LNCaP clone FGC (cell line): ENCODE results near the gene DUSP3.

ENCODE experiments used
- DNase-seq: peaks from one replicate; pipeline ENCODE4 v3.0.0-alpha.2; 2011; ENCODE audit warnings: low read depth
- H3K4me3 ChIP-seq: 2 replicates; pipeline ENCODE4 v1.5.1; 2011; ENCODE audit warnings: mild to moderate bottlenecking, low read depth, low read length, control low read depth
- TF ChIP-seq, protein P1 (sequence below): IDR thresholded peaks from 2 replicates; pipeline ENCODE4 v1.5.1; 2012; ENCODE audit warnings: mild to moderate bottlenecking; ENCODE audit not compliant: control insufficient read depth, insufficient read depth; ENCODE audit errors: extremely low read depth

DUSP3 gene

DNA sequence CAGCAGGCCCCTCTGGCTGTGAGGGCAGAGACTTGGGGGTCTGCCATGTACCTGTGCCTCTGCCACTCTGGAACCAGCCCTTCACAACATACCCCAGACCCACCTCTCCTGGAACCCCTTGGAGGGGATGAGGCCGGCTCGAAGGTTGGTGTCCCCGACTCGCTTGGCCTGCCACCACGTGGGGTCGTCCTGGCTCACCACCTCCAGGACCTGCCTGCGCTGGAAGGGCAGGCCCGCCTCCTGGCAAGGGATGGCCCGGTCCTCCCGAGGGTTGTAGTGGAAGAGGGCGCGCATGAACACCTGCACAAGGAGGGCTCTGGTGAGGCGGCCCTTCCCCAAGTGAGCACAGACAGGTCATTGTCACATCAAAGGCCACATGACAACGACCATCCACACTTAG, 42.0 kb upstream of the DUSP3 start:
- no peak overlapping the region for H3K4me3 ChIP-seq
- TF ChIP-seq, protein P1, sequence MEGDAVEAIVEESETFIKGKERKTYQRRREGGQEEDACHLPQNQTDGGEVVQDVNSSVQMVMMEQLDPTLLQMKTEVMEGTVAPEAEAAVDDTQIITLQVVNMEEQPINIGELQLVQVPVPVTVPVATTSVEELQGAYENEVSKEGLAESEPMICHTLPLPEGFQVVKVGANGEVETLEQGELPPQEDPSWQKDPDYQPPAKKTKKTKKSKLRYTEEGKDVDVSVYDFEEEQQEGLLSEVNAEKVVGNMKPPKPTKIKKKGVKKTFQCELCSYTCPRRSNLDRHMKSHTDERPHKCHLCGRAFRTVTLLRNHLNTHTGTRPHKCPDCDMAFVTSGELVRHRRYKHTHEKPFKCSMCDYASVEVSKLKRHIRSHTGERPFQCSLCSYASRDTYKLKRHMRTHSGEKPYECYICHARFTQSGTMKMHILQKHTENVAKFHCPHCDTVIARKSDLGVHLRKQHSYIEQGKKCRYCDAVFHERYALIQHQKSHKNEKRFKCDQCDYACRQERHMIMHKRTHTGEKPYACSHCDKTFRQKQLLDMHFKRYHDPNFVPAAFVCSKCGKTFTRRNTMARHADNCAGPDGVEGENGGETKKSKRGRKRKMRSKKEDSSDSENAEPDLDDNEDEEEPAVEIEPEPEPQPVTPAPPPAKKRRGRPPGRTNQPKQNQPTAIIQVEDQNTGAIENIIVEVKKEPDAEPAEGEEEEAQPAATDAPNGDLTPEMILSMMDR, result no peak
- no peak for DNase-seq

GRCh38 chr17:43818966-43819365, 40.2 kb upstream of the DUSP3 start:
- no peak for DNase-seq
- TF ChIP-seq, protein P1, result no peak
- no peak overlapping the region for H3K4me3 ChIP-seq

DNA sequence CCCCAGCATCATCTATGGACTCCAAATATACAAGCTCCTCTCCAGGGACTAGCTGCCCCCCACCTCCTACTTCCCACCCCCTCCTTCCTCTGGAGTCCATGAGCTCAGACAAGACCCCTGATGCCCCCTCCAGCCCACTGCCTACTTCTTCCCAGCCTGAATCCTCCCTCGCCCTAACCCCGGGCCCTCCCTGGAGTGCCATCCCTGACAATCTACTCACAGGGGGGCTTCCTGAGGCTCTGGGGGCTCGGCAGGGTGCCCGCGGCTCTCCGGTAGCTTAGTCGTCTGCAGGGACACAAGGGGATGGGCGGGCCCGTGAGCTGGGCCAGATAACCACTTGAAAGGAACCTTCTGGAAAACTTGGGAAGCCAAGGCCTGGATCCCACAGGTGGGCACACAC, 39.0 kb upstream of the DUSP3 start:
- DNase-seq, result no peak
- H3K4me3 ChIP-seq, result no peak overlapping the region
- TF ChIP-seq, protein P1, result no peak

GRCh38 chr17:43816336-43817320, 37.9 kb upstream of the DUSP3 start:
- DNase-seq, result no peak
- TF ChIP-seq, protein P1, result no peak
- H3K4me3 ChIP-seq, result no peak overlapping the region

DNA sequence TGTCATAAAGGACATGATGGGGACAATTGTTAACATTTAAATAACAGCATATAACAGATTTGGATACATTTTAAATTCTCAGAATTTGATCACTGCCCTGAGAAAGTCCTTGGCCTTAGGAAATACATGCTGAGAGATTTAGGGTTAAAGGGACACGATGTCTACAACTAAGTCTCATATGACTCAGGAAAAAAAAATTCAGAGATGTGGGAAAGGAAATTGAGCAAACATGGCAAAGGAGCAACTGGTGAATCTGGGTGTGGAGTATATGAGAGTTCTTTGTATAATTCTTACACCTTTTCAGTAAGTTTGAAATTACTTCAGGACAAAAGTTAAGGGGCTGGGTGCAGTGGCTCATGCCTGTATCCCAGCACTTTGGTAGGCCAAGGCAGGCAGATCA, 35.9 kb upstream of the DUSP3 start:
- no peak for DNase-seq
- H3K4me3 ChIP-seq, result no peak overlapping the region
- TF ChIP-seq, protein P1, result no peak

DNA sequence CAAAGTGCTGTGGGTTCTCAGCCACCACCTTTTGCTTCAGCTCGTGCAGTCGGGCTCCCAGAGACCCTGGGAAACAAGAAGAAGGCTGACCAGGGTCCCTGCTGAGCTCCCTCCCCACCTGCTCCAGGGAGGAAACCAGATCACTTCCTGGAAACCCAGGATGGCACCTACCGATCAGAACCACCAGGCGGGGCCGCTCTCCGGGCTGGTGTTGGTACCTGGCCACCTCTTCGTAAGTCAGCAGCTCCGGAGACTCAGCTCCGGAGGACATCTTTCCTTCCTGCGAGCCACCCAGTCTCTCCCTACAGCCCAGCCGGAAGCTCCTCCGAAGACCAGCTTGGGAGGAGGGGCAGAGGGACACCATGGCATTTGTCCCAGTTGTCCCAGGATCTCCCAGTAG, 35.2 kb upstream of the DUSP3 start:
- no peak for DNase-seq
- TF ChIP-seq, protein P1, result no peak
- no peak overlapping the region for H3K4me3 ChIP-seq

GRCh38 chr17:43813386-43813785, 34.6 kb upstream of the DUSP3 start:
- DNase-seq, result no peak
- TF ChIP-seq, protein P1, result no peak
- H3K4me3 ChIP-seq, result no peak overlapping the region
